ENCODE data around the gene ERN2.
A peak's percentile ranks its signal among the peaks of the same experiment; 100 is the strongest.

DNA sequence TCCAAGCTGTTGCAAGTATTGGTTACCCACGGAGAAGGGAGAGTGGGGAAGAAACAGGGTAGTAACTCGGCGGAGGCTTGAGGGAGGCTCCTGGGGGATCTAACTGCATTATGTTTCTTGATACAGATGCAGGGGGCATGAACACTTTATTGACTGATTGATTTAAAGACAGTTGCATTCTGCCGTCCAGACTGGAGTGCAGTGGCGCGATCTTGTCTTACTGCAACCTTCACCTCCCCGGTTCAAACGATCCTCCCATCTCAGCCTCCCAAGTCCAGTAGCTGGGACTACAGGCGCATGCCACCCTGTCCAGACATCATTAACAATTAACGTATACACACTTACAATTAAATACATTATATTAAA is 15.1 kb upstream of the ERN2 start:
- TF ChIP-seq, protein P1, sequence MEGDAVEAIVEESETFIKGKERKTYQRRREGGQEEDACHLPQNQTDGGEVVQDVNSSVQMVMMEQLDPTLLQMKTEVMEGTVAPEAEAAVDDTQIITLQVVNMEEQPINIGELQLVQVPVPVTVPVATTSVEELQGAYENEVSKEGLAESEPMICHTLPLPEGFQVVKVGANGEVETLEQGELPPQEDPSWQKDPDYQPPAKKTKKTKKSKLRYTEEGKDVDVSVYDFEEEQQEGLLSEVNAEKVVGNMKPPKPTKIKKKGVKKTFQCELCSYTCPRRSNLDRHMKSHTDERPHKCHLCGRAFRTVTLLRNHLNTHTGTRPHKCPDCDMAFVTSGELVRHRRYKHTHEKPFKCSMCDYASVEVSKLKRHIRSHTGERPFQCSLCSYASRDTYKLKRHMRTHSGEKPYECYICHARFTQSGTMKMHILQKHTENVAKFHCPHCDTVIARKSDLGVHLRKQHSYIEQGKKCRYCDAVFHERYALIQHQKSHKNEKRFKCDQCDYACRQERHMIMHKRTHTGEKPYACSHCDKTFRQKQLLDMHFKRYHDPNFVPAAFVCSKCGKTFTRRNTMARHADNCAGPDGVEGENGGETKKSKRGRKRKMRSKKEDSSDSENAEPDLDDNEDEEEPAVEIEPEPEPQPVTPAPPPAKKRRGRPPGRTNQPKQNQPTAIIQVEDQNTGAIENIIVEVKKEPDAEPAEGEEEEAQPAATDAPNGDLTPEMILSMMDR (IDR thresholded peaks at IDR 0.05) = peak in 1 of 6 experiments; percentile 17
- TF ChIP-seq POLR2A (IDR thresholded peaks at IDR 0.05) = no peak

Data from adrenal gland (tissue), 5 donors.